ENCODE data around the gene RRBP1.

DNA sequence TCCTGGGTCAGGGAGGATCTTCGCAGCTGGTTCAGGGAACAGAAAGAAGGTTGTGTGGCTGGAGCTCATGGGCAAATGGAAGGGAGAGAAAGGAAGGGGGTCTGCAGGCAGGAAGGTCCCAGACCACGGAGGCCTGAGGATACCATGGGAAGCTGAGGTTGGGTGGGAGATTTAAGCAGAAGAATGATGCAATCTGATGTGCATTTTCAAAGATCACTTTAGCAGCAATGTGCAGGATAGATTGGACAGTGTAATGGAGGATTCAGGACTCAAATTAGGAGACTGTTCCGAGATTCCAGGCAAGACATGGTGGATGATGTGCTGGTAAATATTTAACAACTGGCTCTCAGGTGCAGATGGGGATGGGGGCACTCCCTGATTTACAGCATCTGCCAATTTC is 5.8 kb upstream of the RRBP1 start:
- TF ChIP-seq, protein P1, sequence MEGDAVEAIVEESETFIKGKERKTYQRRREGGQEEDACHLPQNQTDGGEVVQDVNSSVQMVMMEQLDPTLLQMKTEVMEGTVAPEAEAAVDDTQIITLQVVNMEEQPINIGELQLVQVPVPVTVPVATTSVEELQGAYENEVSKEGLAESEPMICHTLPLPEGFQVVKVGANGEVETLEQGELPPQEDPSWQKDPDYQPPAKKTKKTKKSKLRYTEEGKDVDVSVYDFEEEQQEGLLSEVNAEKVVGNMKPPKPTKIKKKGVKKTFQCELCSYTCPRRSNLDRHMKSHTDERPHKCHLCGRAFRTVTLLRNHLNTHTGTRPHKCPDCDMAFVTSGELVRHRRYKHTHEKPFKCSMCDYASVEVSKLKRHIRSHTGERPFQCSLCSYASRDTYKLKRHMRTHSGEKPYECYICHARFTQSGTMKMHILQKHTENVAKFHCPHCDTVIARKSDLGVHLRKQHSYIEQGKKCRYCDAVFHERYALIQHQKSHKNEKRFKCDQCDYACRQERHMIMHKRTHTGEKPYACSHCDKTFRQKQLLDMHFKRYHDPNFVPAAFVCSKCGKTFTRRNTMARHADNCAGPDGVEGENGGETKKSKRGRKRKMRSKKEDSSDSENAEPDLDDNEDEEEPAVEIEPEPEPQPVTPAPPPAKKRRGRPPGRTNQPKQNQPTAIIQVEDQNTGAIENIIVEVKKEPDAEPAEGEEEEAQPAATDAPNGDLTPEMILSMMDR (IDR thresholded peaks at IDR 0.05): no peak
- no peak for TF ChIP-seq POLR2A (IDR thresholded peaks at IDR 0.05)

Data from body of pancreas (tissue), 4 donors.